GM18858 (cell line): ENCODE results near the gene AP4B1.

Source experiments
- ATAC-seq: cut with Tn5 transposase; IDR thresholded peaks from one replicate; pipeline ENCODE4 v1.9.1; 2021; ENCODE audit not compliant: unreplicated experiment

Gene AP4B1

DNA sequence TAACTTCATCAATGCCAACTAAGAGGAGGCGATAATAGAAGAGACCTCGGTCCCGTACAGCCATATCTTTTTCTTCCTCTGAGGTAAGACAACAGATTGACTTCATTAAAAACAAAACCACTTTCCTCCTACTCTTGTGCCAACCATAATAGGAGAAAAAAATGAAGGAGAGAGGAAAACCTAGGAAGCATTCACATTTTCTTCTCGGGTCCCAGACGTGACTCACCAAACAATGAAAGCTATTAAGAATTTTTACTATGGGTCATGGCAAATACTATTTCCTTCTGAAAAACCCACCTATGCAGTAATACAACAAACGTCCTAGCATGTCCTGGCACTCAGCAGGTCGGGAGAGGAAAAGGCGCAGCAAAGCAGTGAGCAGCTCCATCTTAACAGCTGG is 8.6 kb downstream of the AP4B1 start:
- no peak for ATAC-seq

DNA sequence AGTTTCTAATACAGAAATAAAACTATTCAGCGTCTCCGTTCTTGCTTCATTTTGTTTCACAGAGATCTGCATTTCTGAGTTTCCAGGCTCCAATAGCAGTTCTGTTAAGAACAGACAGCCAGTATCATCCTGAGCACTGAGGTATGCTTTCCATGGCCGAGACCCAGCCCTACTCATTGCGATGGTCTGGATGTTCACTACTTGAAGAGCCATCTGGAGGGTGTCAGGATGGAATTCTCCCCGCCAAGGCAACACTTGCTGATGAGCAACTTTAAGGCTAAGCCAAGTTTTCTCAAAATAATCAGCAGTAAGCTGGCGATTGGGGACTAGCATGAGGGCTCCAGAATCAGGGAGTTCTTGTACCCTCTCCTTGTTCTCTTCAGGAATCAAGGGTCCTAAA is 9.5 kb downstream of the AP4B1 start:
- no peak for ATAC-seq

DNA sequence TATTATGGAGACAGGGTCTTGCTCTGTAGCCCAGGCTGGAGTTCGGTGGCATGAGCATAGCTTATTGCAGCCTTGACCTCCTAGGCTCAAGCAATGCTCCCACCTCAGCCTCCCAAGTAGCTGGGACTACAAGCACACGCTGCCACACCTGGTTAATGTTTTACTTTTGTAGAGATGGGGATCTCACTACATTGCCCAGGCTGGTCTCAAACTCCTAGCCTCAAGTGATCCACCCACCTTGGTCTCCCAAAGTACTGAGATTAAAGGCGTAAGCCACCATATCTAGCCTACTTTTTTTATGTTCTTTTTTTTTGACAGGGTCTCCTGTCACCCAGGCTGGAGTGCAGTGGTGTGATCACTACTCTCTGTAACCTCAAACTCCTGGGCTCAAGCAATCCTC is 11.3 kb downstream of the AP4B1 start:
- ATAC-seq, result no peak

DNA sequence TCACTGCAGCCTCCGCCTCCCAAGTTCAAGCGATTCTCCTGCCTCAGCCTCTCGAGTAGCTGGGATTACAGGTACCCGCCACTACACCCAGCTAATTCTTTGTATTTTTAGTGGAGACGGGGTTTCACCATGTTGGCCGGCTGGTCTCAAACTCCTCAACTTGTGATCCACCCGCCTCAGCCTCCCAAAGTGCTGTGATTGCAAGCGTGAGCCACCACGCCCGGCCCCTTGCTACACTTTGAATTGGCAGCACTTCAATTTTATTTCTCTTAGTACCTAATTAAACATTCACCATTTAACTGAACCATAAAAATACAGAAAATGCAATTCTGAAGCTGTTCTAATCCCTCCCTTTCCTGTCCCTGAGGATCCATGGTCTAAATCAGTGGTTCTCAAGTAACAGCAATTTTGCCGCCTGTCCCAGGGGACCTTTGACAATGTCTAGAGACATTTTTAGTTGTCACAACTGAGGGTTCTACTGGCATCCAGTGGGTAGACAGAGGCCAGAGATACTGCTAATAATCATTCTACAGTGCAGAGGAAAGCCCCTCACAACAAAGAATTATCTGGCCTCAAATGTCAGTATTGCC is 12.9 kb downstream of the AP4B1 start:
- no peak for ATAC-seq

DNA sequence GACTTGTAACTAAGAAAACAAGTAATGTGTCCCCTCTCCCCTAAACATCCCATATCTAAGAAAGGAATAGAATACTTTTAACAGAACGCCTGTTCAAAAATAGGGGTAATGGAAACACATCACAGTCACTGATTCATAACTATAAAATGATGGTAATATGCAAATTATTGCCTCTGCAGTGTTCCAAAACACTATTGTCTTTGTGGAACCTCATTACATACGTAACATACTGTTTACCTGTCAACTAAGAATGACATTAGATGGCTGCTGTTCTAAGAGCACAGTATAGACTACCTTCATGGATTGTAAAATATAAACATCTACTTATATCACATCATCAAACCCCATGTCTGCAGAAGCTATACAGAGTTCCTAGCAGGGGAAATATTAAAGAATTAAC is 13.8 kb downstream of the AP4B1 start:
- ATAC-seq, result no peak

DNA sequence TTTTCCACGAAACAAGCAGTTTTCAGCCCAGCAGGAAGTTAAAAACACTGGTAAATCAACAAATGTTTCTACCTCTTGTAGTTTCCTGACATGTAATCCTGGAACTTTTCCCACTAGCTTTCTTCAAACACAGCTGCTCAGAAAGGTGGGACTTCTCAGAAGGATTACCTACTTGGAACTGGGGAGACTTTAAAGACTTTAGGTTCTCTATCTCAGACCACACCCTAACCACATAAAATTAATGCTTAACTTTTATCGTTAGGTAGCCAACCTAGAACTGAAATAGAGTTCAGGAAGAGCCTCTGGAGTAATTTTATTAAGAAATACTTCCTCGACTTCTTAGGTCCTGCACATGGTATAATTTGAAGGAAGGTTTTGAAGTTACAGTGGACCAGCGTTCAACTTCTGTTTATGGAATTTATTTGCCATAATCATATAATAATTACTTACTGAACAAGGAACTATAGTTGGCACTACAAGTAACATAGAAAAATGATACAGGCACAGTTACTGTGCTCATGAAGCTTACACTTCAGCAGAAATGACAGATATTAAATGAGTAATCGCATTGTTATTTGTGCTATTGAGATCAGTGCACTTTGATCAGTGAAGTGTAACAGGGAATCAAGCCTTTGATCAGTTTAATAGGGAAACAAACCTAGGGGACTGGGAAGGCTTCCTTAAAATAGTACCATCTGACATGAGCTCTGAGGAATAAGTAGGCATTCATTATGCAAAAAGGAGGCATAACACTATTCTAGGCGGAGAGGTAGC is 17.0 kb downstream of the AP4B1 start, which contains the start of gene BCL2L15:
Gene BCL2L15, minus strand, starts transcription at position 180 of the 774 bp plus-strand sequence. CDS start 206 bp downstream, outside the sequence.
- no peak for ATAC-seq

DNA sequence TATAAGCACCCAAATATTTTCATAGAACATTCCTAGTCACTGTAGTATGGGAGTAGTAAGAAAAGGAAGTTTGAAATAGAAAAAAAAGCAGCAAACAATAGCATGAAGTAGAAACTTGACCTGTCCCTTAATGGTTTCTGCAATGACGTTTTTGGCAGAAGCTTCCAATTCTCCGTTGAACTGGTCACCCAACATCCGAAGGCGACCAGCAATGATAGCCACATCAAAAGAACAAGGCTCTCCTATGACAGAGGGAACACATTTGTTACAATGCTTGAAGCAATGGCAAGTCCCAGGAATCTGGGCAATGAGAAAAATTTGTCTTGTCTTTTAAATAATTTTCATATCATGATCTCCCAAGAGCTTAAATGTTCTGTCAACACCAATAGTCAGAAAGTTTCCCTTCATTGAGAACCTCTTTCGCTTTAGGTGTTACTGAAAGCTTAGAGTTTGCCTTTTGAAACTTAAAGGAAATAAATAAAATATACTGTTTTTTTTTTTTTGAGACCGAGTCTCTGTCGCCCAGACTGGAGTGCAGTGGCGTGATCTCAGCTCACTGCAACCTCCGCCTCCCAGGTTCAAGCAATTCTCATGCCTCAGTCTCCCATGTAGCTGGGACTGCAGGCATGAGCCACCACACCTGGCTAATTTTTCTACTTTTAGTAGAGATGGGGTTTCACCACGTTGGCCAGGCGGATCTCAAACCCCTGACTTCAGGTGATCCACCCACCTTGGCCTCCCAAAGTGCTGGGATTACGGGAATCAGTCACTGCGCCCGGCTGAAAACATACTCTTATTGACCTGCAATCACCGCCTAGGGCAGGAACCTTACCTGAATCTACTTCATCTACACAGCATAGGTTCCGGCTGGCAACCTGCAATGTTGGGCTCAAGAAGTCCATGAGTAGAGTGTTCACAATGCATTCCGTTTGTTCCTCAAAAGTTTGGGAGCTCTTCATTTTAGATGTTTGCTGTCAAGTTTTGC is 17.9 kb downstream of the AP4B1 start:
- ATAC-seq, result no peak

DNA sequence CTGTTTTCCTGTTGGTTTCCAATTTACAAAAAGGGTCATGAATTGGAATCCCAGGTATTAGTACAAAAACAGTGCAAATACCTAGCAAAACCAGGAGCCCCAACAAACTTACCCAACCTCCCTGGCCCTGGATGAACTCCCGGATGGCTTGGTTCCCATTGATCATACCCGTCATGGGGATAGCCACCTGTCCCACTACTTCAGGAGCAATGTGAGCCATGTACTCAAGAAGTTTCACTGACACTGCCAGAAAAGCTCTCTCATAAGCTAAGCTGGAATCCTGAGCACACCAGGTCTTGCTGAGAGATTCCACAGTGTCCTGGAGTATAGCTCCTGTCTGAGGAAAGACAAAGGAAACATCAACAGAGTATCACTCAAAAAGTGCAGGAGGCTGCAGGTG is 22.9 kb downstream of the AP4B1 start:
- no peak for ATAC-seq

DNA sequence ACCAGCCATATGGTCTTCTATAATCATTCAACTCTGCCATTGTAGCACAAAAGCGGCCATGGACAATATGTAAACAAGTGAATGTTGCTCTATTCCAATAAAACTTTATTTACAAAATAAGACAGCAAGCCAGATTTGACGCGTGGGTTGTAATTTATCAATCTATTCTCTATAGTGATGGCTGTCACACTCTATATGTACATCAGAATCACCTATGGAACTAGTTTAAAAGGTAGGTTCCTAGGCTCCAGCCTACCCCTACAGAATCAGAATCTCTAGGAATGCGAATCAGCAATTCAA is 24.9 kb downstream of the AP4B1 start:
- ATAC-seq, result no peak

DNA sequence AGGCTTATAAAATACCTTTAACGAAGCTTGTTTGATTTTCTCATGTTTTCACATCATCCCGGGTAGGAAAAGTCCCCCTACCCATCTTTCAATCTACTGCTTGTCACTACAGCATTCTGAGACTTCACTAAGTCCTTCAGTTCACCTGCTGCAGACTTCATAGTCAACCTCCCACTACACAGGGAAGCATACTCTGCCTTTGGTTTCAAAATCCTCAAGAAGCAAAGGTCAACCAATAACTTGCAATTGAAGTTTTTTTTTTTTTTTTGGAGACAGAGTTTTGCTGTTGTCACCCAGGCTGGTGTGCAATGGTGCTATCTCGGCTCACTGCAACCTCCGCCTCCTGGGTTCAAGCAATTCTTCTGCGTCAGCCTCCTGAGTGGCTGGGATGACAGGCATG is 28.4 kb downstream of the AP4B1 start:
- ATAC-seq, result no peak

DNA sequence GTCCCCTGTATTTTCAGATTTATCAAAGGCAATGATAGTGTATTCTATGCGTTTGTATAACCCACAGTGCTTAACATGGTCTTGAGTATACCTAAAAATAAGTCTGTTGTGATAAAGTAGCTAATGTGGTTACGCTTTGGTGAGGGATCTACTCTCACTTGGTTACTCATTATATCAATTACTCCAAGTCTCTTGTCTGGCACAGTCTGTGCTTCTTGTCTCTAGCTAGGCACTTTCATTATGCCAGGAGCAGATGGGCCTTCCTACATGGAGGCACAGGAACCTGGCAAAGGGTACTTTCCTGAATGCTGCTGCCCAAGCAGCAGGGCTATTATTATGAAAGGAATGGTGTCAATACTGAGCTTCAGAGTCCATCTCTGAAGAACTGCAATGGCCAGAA is 28.9 kb downstream of the AP4B1 start:
- ATAC-seq, result no peak

DNA sequence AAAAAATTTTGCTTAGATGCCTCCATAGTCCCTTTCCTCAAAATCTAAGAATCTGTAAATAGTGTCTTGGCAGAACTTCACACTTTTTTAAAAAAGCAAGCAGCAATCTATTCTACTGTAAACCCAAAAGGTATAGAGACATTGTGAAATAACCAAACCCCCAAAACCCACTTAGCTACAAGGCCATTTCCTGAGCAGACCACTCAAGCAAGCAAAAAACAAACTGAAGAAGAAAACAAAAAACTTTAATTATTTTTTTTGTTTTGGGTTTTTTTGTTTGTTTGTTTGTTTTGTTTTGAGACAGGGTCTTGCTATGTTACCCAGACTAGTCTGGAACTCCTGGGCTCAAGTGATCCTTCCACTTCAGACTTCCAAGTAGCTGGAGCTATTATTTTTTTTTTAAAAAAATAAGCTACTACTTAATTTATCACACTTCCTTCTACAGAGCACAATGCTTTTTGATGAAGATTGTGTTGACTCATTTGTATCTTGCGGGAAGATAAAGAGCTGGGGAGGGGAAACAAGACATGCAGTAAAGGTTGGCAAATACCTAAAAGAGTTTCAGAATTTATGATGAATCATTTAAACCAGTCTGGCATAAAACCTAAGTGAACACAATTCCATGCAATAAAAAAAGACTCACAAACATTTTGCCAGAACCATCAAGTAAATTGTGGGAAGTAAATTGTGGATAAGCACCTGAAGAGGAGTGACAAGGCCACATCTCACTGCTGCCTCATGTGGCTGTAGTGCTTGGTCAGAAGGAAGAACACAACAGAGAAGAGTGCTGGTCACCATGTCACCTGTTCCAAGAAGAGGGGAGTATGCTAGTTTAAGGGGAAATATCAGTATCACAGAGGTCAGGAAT is 30.4 kb downstream of the AP4B1 start:
- ATAC-seq, result peak; percentile 23

DNA sequence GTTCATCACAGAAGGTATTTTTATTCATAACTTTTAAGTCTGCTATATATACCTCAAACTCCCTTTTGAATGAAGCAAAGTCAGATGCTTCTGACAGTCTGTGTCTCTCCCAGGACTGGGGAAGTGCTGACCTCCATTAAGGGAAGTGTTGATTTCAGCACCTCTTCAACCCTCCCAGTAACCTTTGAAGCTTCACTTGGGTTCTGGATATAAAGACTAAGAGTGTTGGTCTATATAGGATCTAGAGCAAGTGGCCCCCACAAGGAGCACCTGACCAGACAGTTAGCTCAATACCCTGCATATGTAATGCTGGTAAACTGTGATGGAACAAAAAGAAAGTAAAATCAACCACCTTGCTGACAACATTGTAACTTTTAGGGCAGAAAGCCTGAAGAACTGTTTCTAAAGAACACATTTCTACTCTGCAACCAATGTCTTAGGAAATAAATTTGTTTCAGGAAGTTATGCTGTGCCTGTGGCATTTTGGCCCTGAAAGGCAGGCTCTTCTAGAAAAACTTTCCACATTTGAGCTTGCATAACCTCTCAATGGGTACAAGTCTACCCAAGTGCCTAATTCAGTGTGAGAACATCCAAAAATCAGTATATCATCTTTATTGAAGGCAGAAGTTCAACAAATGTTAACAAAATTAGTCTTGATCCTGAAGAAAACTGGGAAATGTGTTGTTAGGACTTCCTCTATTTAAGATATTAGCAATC is 32.2 kb downstream of the AP4B1 start:
- ATAC-seq, result no peak

DNA sequence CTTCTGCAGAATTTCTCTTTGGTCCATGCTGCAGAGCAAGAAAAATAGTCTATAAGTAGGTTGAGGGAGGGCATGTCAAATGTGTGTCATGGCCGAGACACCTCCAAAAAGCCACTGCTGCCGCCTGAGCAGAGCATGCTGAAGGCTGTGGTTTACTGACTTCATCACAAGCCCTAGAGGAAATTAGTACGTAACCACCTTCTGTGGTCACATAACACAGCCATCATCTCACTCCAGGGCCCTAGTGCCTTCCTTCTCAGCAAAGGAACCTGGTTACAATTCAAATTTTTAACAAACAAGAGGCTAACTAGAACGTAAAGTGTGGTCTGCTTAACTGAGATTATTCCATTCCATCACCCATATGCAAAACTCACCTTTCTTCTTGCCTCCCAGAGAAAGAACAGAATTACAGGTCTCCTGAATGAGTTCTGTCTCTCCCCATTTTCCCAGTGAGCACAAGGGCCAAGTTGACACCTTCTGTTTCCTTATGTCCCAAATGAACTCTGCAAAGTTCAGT is 32.9 kb downstream of the AP4B1 start, which contains the start of gene PTPN22:
Gene PTPN22, minus strand, starts transcription at position 116 of the 517 bp plus-strand sequence.
- ATAC-seq, result peak; percentile 85

DNA sequence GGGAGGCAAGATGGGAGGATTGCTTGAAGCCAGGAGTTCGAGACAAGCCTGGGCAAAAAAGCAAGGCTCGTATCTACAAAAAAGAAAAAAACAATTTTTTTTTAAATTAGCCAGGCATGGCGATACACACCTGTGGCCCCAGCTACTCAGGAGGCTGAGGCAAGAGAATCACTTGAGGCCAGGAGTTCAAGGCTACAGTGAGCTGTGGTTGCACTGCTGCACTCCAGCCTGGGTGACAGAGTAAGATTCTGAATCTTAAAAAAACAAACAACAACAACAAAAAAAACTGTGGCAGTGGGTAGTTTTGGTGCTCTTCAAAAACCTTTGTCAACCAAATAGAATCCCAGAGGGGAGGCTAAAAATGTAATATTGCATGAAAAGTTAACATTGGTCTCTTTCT is 33.8 kb downstream of the AP4B1 start:
- ATAC-seq, result no peak

DNA sequence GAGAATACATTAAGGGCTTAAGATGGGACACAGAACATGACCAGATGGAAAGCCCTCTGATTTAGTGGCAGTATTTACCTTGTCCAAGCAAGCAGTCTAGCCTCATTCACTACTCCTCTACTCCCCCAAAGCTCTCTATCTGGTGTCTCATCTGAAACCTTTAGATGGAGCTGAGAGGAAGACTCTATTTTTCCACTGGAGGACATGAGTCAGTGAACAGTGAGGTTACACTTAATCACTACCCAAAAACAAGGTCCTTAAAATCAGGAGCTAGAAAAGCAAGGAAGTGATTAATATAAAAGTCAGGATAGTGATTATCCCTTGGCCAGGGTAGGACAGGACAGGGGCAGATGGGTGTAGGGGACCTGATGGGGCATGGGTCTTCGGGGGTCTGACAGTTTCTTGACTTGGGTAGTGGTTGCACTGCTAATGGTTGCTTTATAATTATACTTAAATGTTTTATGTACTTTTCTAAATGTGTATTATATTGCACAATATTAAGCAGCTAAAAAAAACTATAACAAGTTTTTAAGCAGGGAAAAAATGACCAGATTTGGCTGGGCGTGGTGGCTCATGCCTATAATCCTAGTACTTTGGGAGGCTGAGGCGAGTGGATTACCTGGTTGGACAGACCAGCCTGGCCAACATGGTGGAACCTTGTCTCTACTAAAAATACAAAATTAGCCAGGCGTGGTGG is 36.1 kb downstream of the AP4B1 start:
- ATAC-seq, result no peak

DNA sequence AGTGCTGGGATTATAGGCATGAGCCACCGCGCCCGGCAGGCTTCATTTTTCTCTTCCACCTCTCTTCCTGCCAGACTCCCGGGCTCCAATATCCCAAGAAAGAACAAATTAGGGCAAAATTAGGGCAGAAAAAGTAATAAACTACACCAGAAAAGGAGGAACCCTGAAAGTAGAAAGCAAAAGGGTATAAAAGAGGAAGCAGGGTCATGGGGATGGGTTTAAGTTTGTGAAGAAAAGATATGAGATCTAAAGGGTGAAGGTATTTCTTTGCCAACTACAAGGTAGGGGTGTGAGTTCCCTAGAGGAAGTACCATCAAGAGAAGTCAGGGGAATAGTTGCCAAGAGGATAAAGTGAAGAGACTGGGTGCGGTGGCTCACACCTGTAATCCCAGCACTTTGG is 43.0 kb downstream of the AP4B1 start:
- ATAC-seq, result no peak

DNA sequence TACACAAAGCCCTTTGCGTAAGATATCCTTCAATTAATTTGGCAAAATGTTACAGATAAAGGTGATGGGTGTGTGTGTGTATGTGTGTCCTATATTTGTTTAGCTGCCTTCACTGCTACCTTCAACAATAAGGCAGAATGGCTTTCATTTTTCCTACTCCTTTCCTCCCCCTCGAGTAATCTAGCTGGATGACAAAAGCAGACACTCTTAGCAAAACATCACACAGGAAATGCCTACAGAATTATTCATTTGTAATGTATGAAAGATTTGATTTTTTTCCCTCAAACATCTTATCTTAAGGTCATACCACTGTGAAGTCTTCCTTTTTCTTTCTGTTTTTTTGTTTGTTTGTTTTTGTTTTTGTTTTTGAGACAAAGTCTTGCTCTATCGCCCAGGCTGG is 43.7 kb downstream of the AP4B1 start:
- no peak for ATAC-seq

DNA sequence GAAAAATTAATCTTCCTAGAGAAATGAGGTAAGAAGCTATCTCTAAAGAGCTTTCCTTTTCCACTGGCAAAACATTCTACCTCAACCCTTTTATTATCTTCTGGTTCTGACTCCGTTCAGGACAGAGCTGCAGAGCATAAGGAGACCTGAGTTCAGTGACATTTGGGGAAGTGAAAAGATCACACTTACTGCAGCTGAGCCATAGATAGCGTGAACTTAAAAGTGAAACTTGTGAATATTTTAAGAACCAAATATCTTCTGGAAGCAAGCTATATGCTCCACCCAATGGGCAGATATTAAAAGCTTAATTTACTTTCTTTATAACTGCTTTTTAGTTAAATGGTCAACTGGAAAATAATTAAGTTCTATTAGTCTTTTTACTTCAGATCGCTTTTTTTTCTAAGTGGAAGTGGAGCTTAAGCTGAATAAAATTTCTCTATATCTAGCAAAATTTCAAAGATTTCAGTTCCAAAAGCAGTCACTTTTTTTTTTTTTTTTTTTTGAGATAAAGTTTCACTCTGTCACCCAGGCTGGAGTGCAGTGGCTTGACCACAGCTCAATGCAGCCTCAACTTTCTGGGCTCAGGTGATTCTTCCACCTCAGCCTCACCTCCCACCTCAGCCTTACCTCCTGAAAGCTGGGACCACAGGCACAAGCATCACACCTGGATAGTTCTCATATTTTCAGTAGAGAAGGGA is 45.0 kb downstream of the AP4B1 start:
- ATAC-seq, result peak; percentile 78
